HEK293T (cell line): Measurements from ENCODE around the gene MYOF.
"Not testable (repeated sequence)": the region's sequence is repeated elsewhere in the genome, so short reads cannot be mapped to it uniquely, and the experiment has no call there.

Experiments
- ARNT ChIP-seq: fragments of 450-650 bp; IDR thresholded peaks from 2 replicates; pipeline ENCODE4 v1.6.1; 2017; ENCODE audit warnings: mild to moderate bottlenecking
- BHLHE40 ChIP-seq: fragments of 450-650 bp; IDR thresholded peaks from 2 replicates; pipeline ENCODE4 v1.6.1; 2016; ENCODE audit warnings: mild to moderate bottlenecking, moderate library complexity, borderline replicate concordance
- CTBP1 ChIP-seq: fragments of 450-650 bp; IDR thresholded peaks from 2 replicates; pipeline ENCODE4 v1.6.1; 2016; ENCODE audit warnings: borderline replicate concordance
- ELF4 ChIP-seq: fragments of 450-650 bp; IDR thresholded peaks from 2 replicates; pipeline ENCODE4 v1.6.1; 2017; ENCODE audit warnings: antibody characterized with exemption
- FOXA1 ChIP-seq: fragments of 450-650 bp; IDR thresholded peaks from 2 replicates; pipeline ENCODE4 v1.6.1; 2016; ENCODE audit warnings: mild to moderate bottlenecking
- FOXK2 ChIP-seq: fragments of 450-650 bp; IDR thresholded peaks from 2 replicates; pipeline ENCODE4 v1.6.1; 2016; ENCODE audit warnings: mild to moderate bottlenecking
- FOXM1 ChIP-seq: fragments of 450-650 bp; IDR thresholded peaks from 2 replicates; pipeline ENCODE4 v1.6.1; 2017; ENCODE audit warnings: mild to moderate bottlenecking, borderline replicate concordance
- HDGF ChIP-seq: fragments of 450-650 bp; IDR thresholded peaks from 2 replicates; pipeline ENCODE4 v1.6.1; 2017; ENCODE audit warnings: antibody characterized with exemption, borderline replicate concordance
- NFRKB ChIP-seq: fragments of 450-650 bp; IDR thresholded peaks from 2 replicates; pipeline ENCODE4 v1.6.1; 2016; ENCODE audit warnings: mild to moderate bottlenecking, moderate library complexity
- SP1 ChIP-seq: fragments of 450-650 bp; IDR thresholded peaks from 2 replicates; pipeline ENCODE4 v1.6.1; 2017
- SUZ12 ChIP-seq: fragments of 450-650 bp; IDR thresholded peaks from 2 replicates; pipeline ENCODE4 v1.6.1; 2016; ENCODE audit warnings: mild to moderate bottlenecking
- TARDBP ChIP-seq: fragments of 450-650 bp; IDR thresholded peaks from 2 replicates; pipeline ENCODE4 v1.6.1; 2016
- ZNF384 ChIP-seq: fragments of 450-650 bp; IDR thresholded peaks from 2 replicates; pipeline ENCODE4 v1.6.1; 2016

DNA sequence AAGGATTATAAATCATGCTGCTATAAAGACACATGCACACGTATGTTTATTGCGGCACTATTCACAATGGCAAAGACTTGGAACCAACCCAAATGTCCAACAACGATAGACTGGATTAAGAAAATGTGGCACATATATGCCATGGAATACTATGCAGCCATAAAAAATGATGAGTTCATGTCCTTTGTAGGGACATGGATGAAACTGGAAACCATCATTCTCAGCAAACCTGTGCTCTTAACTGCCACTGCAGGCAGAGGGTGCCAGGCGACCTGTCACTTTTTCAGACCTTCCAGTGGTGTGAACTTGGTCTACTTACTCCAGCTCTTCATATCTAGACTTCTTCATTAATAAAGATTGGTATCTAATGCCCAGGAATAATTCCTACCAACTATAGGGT is 14.5 kb downstream of the MYOF start:
- not testable (repeated sequence) for TF ChIP-seq HDGF, BHLHE40, FOXK2, CTBP1, FOXM1, SUZ12, ARNT, ZNF384, FOXA1, SP1, ELF4, NFRKB, TARDBP
